Colonic mucosa (tissue), 4 donors: ENCODE results near the gene PIGO. TPM values are rescaled to one million over a fixed set of nuclear protein-coding genes. Genes with fewer than 3 reads are reported as not detected.

Source experiments
- DNase-seq: peaks from one replicate; pipeline ENCODE4 v3.0.0-alpha.2; 2020
- H3K27ac ChIP-seq: fragments of 200-600 bp; one replicate; pipeline ENCODE4 v1.8.0; 2021
- H3K27me3 ChIP-seq: fragments of 200-600 bp; one replicate; pipeline ENCODE4 v1.8.0; 2021
- H3K36me3 ChIP-seq: fragments of 200-600 bp; one replicate; pipeline ENCODE4 v1.8.0; 2021
- H3K4me1 ChIP-seq: fragments of 200-600 bp; one replicate; pipeline ENCODE4 v1.8.0; 2021; ENCODE audit warnings: mild to moderate bottlenecking
- H3K4me3 ChIP-seq: fragments of 200-600 bp; one replicate; pipeline ENCODE4 v1.8.0; 2021
- H3K9ac ChIP-seq, 2 donors: one replicate each; pipeline ENCODE4 v1.7.0; 2013; ENCODE audit warnings: control low read depth in 2 of 2, low read depth in 2 of 2, low read length in 2 of 2
- H3K9me3 ChIP-seq: fragments of 200-600 bp; one replicate; pipeline ENCODE4 v1.8.0; 2021
- intact Hi-C: fragments of 100-400 bp; cut with DNase I; formaldehyde crosslinking; loops from one replicate; pipeline ENCODE4 v1.14.1; 2022
- total RNA-seq, 2 donors: library from RNA; stranded (reverse); fragmentation: NEBNext Ultra II Directional in 1 of 2; extraction: Animal tissue kit (Norgen Biotek cat#: 25700) in 1 of 2; gene quantifications; one replicate each; pipeline ENCODE4 v1.2.1, GENCODE V29; 2021
- TF ChIP-seq, protein P1 (sequence below): fragments of 200-600 bp; IDR thresholded peaks from one replicate; pipeline ENCODE4 v1.8.0; 2022; ENCODE audit warnings: antibody characterized with exemption, mild to moderate bottlenecking
- donor health status: healthy.
- donor health status: DM: no; HTN: no; CAD: no.
- donor health status: DM: no; HTN: no; CAD: no.

The PIGO gene
- total RNA-seq, 2 donors from 2014 or later = 27.6 to 51.3 TPM

DNA sequence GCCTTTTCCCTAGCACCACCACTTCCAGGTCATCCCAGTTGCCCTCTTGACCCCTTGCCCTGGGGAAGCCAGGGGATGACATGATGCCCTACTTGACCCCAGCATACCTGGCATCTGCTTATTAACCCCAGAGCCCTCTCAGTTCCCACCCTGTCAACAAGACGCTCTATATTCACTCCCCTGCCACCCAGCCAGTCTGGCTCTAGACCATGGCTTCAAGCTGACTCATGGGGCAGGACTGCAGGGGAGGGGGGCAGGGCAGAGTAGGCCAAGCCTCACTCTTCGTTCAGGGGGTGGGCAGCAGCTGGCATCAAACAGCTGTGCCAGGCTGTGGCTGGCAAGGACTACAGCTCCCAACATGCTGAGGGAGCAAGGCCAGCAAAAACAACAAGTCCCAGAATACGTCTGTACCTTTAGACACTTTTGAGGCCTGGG is 14.0 kb upstream of the PIGO start:
- Histone ChIP-seq H3K9me3 (no peaks in the 10 kb centered on the region), H3K36me3 (peaks cover 7% of the 10 kb centered on the region), H3K9ac (peak overlapping the region in 1 of 2 donors; percentile 78), H3K4me1 (peaks cover 6% of the 10 kb centered on the region), H3K27me3 (no peaks in the 10 kb centered on the region), H3K27ac (no peak overlapping the region), H3K4me3 (no peak overlapping the region)
- no peak for DNase-seq
- TF ChIP-seq, protein P1, sequence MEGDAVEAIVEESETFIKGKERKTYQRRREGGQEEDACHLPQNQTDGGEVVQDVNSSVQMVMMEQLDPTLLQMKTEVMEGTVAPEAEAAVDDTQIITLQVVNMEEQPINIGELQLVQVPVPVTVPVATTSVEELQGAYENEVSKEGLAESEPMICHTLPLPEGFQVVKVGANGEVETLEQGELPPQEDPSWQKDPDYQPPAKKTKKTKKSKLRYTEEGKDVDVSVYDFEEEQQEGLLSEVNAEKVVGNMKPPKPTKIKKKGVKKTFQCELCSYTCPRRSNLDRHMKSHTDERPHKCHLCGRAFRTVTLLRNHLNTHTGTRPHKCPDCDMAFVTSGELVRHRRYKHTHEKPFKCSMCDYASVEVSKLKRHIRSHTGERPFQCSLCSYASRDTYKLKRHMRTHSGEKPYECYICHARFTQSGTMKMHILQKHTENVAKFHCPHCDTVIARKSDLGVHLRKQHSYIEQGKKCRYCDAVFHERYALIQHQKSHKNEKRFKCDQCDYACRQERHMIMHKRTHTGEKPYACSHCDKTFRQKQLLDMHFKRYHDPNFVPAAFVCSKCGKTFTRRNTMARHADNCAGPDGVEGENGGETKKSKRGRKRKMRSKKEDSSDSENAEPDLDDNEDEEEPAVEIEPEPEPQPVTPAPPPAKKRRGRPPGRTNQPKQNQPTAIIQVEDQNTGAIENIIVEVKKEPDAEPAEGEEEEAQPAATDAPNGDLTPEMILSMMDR = no peak
- intact Hi-C loops = no loop called here

DNA sequence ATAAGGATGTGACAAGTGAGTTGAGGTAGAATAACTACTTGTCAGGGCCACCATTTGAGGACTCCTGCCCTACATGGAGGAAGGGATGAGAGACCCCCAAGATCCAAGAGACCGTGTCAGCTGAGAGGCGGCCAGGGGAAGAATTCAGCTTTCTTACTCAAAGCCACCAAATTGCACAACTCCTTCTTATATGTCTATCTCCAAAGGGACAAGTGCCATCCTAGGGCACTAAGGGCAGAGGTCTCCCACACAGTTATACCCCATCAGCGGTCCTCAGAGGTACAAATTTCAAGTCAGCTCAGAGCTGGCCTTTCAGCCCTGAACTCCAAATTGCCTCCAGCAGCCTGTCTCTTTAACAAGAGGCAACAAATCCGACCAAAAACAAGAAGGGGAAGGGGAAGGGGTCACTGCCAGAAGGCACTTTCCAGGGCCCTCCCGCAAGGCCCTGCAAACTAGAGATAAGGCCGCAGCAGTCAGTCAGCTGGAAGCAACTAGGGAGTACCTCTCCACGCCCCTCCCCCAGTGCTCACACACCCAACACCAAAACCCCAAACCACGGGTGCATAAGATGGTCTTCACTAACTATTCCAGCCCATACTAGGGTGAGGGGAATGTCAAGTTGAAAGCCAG is 12.7 kb upstream of the PIGO start:
- no peaks in the 10 kb centered on the region for H3K9me3 ChIP-seq
- no peak for DNase-seq
- H3K27me3 ChIP-seq = no peaks in the 10 kb centered on the region
- H3K4me1 ChIP-seq = no peaks in the 10 kb centered on the region
- no peak overlapping the region for H3K4me3 ChIP-seq
- H3K27ac ChIP-seq = no peak overlapping the region
- no peak overlapping the region for H3K9ac ChIP-seq
- intact Hi-C loops = no loop called here
- H3K36me3 ChIP-seq = peaks cover 7% of the 10 kb centered on the region
- TF ChIP-seq, protein P1 = no peak

DNA sequence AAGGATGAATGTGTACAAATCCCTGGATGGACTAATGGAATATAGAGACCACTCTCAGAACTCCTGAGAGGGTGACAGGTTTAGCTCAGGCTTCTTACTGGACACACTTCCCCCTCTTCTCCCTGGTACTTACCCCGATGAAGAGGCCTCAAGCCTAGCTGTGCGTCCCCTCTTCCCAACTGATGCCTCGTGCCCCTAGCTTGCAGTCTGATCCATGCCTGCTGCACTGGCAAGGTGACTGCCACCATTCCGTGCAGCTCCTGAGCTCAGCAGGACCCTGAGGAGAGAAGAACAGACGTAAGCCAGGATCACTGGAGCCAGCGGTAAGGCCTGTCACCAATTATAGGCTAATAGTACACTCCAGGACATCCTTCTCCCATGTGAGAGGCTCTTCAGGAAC is 12.1 kb upstream of the PIGO start:
- no peaks in the 10 kb centered on the region for H3K9me3 ChIP-seq
- no peaks in the 10 kb centered on the region for H3K4me1 ChIP-seq
- H3K27me3 ChIP-seq = no peaks in the 10 kb centered on the region
- H3K4me3 ChIP-seq = no peak overlapping the region
- intact Hi-C loops = no loop called here
- H3K36me3 ChIP-seq = peaks cover 7% of the 10 kb centered on the region
- H3K9ac ChIP-seq = no peak overlapping the region
- DNase-seq = no peak
- H3K27ac ChIP-seq = no peak overlapping the region
- TF ChIP-seq, protein P1 = no peak

- no peak overlapping the region for H3K4me3 ChIP-seq
- H3K36me3 ChIP-seq = peaks cover 7% of the 10 kb centered on the region
- H3K9ac ChIP-seq = no peak overlapping the region
- no peak for DNase-seq
- TF ChIP-seq, protein P1 = no peak
- intact Hi-C loops = no loop called here
- no peaks in the 10 kb centered on the region for H3K9me3 ChIP-seq
- no peaks in the 10 kb centered on the region for H3K27me3 ChIP-seq
- H3K27ac ChIP-seq = no peak overlapping the region
- H3K4me1 ChIP-seq = no peaks in the 10 kb centered on the region
These were observed 11.2 kb upstream of the PIGO start for GRCh38 chr9:35107297-35108290.

DNA sequence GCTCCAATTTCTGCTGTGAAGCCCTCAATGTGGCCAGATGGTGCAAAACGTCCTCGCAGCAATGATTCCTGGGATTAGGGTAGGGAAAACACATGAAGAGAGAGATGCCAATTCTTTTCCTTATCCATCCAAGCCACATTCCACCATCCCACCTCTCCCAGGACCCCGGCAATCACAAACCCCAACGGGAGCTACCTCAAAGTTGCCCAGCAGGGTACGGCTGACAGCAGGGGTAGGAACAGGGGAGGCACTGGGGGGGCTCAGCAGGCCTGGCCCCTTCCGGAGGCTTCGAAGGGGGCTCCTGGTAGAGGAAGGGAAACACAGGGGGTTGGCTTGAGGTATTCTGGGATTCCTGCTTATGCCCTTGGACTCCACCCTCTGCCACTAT is 9.9 kb upstream of the PIGO start:
- Histone ChIP-seq H3K9me3 (no peaks in the 10 kb centered on the region), H3K27me3 (no peaks in the 10 kb centered on the region), H3K9ac (no peak overlapping the region), H3K4me1 (peaks cover 6% of the 10 kb centered on the region), H3K4me3 (no peak overlapping the region), H3K27ac (no peak overlapping the region), H3K36me3 (peaks cover 7% of the 10 kb centered on the region)
- intact Hi-C loops = no loop called here
- TF ChIP-seq, protein P1 = no peak
- no peak for DNase-seq
